GM23338 (cell line): Measurements from ENCODE around the gene DTNBP1. TPM values are rescaled to one million over a fixed set of nuclear protein-coding genes. Genes with fewer than 3 reads are reported as not detected.

ENCODE experiments used
- ATAC-seq: fragments of 200-7000 bp; cut with Tn5 transposase; 3 replicates; pipeline ENCODE4 v1.9.1; 2020
- DNase-seq: peaks from one replicate; pipeline ENCODE4 v3.0.0-alpha.2; 2015; ENCODE audit warnings: low spot score
- H2AFZ ChIP-seq: fragments of 200-600 bp; sonication (generic); 2 replicates; pipeline ENCODE4 v1.8.0; 2016; ENCODE audit warnings: antibody characterized with exemption, mild to moderate bottlenecking, moderate library complexity
- H3F3A ChIP-seq: fragments of 200-600 bp; sonication (generic); replicated peaks from 2 replicates; pipeline ENCODE4 v1.8.0; 2017; ENCODE audit warnings: antibody characterized with exemption, mixed run types, low read depth
- H3K27ac ChIP-seq: fragments of 200-600 bp; sonication (generic); 2 replicates; pipeline ENCODE4 v1.6.1; 2016; ENCODE audit warnings: low read depth
- H3K27me3 ChIP-seq: fragments of 200-600 bp; sonication (generic); 2 replicates; pipeline ENCODE4 v1.8.0; 2016; ENCODE audit warnings: mild to moderate bottlenecking, mixed run types, moderate library complexity; ENCODE audit not compliant: insufficient read depth
- H3K36me3 ChIP-seq: fragments of 200-600 bp; sonication (generic); 2 replicates; pipeline ENCODE4 v1.8.0; 2016; ENCODE audit warnings: mild to moderate bottlenecking; ENCODE audit not compliant: insufficient read depth
- H3K4me1 ChIP-seq: fragments of 200-600 bp; sonication (generic); 2 replicates; pipeline ENCODE4 v1.8.0; 2016; ENCODE audit warnings: mild to moderate bottlenecking, moderate library complexity; ENCODE audit not compliant: insufficient read depth
- H3K4me2 ChIP-seq: fragments of 200-600 bp; sonication (generic); 2 replicates; pipeline ENCODE4 v1.7.1; 2017; ENCODE audit warnings: mixed run types
- H3K4me3 ChIP-seq: fragments of 200-600 bp; sonication (generic); 2 replicates; pipeline ENCODE4 v1.6.1; 2016; ENCODE audit warnings: mixed run types
- H3K79me2 ChIP-seq: fragments of 200-600 bp; sonication (generic); replicated peaks from 2 replicates; pipeline ENCODE4 v1.8.0; 2017; ENCODE audit warnings: mild to moderate bottlenecking; ENCODE audit not compliant: insufficient read depth
- H3K9me2 ChIP-seq: fragments of 200-600 bp; sonication (generic); 2 replicates; pipeline ENCODE4 v1.8.0; 2017; ENCODE audit not compliant: insufficient read depth
- H4K20me1 ChIP-seq: fragments of 200-600 bp; sonication (generic); replicated peaks from 2 replicates; pipeline ENCODE4 v1.8.0; 2017; ENCODE audit warnings: mild to moderate bottlenecking; ENCODE audit not compliant: insufficient read depth
- H3K27ac Mint-ChIP-seq: 2 replicates; pipeline ENCODE4 v1.8.0; 2020; ENCODE audit warnings: inconsistent platforms, mild to moderate bottlenecking, moderate library complexity, mixed read lengths
- H3K27me3 Mint-ChIP-seq: 3 replicates; pipeline ENCODE4 v1.8.0; 2022; ENCODE audit warnings: low read depth, mild to moderate bottlenecking, moderate library complexity, mixed read lengths, inconsistent platforms; ENCODE audit not compliant: insufficient read depth, poor library complexity
- H3K36me3 Mint-ChIP-seq: 3 replicates; pipeline ENCODE4 v1.8.0; 2021; ENCODE audit warnings: low read depth, mild to moderate bottlenecking, inconsistent platforms, moderate library complexity, mixed read lengths
- H3K4me1 Mint-ChIP-seq: 3 replicates; pipeline ENCODE4 v1.8.0; 2020; ENCODE audit warnings: mild to moderate bottlenecking, inconsistent platforms, mixed read lengths
- H3K4me3 Mint-ChIP-seq: 3 replicates; pipeline ENCODE4 v1.8.0; 2021; ENCODE audit warnings: moderate library complexity, mild to moderate bottlenecking, inconsistent platforms, mixed read lengths
- H3K9me3 Mint-ChIP-seq: 3 replicates; pipeline ENCODE4 v1.8.0; 2020; ENCODE audit warnings: moderate library complexity, mild to moderate bottlenecking, inconsistent platforms, mixed read lengths
- CTCF ChIP-seq, 2 experiments: fragments of 200-600 bp in 1 of 2; sonication (generic) in 1 of 2; conservative IDR thresholded peaks; 2 replicates each; pipeline versions ENCODE4 v1.5.1 to v1.6.1; 2016 to 2017; ENCODE audit warnings: antibody characterized with exemption in 2 of 2, low read depth in 2 of 2, mild to moderate bottlenecking in 2 of 2, moderate library complexity in 1 of 2
- EZH2 ChIP-seq: fragments of 200-600 bp; sonication (generic); IDR thresholded peaks from one replicate; pipeline ENCODE4 v1.8.0; 2017; ENCODE audit warnings: antibody characterized with exemption, mild to moderate bottlenecking, low read depth; ENCODE audit not compliant: unreplicated experiment
- EZH2phosphoT487 ChIP-seq: fragments of 200-600 bp; sonication (generic); IDR thresholded peaks from one replicate; pipeline ENCODE4 v1.8.1; 2018; ENCODE audit warnings: antibody characterized with exemption; ENCODE audit not compliant: unreplicated experiment
- POLR2AphosphoS5 ChIP-seq: IDR thresholded peaks from 2 replicates; pipeline ENCODE4 v1.6.1; 2016; ENCODE audit warnings: antibody characterized with exemption, low read depth
- polyA plus RNA-seq: library from polyadenylated mRNA; unstranded; fragments of >200 nt; fragmentation: Nextera tagmentation; extraction: Ambion mirVana; gene quantifications from 2 replicates; pipeline ENCODE4 v1.2.1, GENCODE V29; 2016
- total RNA-seq: library from RNA; depleted of rRNA; stranded (reverse); fragments of >200 nt; shearing (Covaris generic); gene quantifications from 2 replicates; pipeline ENCODE4 v1.2.3, GENCODE V29; 2014
- TF ChIP-seq, protein P1 (sequence below): fragments of 250-450 bp; sonication (Bioruptor Pico); IDR thresholded peaks from 2 replicates; pipeline ENCODE4 v1.5.0; 2020; ENCODE audit warnings: mild to moderate bottlenecking, moderate library complexity

DTNBP1 gene
- total and polyA plus RNA-seq, 2 experiments from 2014 or later: 12.1 to 20.1 TPM

DNA sequence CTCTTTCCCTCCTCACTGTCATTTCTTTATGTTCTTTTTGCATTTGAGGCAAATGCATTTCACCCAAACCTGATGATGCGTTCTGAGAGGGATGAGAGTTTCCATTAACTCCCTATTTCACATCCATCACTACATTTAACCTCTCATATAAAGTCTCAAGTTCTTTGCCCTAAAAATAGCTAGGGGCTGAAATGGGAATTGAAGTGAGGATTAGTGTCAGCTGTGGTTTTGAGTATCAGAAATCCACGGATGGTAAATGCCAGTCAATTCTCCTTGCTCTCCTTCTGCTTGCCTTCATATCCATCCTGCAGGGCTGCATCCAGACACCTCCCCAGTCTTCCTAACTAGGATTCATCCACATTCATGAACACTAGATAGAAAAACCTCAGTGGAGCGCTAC lies 10.0 kb upstream of the DTNBP1 start (continued):
- TF ChIP-seq, protein P1, sequence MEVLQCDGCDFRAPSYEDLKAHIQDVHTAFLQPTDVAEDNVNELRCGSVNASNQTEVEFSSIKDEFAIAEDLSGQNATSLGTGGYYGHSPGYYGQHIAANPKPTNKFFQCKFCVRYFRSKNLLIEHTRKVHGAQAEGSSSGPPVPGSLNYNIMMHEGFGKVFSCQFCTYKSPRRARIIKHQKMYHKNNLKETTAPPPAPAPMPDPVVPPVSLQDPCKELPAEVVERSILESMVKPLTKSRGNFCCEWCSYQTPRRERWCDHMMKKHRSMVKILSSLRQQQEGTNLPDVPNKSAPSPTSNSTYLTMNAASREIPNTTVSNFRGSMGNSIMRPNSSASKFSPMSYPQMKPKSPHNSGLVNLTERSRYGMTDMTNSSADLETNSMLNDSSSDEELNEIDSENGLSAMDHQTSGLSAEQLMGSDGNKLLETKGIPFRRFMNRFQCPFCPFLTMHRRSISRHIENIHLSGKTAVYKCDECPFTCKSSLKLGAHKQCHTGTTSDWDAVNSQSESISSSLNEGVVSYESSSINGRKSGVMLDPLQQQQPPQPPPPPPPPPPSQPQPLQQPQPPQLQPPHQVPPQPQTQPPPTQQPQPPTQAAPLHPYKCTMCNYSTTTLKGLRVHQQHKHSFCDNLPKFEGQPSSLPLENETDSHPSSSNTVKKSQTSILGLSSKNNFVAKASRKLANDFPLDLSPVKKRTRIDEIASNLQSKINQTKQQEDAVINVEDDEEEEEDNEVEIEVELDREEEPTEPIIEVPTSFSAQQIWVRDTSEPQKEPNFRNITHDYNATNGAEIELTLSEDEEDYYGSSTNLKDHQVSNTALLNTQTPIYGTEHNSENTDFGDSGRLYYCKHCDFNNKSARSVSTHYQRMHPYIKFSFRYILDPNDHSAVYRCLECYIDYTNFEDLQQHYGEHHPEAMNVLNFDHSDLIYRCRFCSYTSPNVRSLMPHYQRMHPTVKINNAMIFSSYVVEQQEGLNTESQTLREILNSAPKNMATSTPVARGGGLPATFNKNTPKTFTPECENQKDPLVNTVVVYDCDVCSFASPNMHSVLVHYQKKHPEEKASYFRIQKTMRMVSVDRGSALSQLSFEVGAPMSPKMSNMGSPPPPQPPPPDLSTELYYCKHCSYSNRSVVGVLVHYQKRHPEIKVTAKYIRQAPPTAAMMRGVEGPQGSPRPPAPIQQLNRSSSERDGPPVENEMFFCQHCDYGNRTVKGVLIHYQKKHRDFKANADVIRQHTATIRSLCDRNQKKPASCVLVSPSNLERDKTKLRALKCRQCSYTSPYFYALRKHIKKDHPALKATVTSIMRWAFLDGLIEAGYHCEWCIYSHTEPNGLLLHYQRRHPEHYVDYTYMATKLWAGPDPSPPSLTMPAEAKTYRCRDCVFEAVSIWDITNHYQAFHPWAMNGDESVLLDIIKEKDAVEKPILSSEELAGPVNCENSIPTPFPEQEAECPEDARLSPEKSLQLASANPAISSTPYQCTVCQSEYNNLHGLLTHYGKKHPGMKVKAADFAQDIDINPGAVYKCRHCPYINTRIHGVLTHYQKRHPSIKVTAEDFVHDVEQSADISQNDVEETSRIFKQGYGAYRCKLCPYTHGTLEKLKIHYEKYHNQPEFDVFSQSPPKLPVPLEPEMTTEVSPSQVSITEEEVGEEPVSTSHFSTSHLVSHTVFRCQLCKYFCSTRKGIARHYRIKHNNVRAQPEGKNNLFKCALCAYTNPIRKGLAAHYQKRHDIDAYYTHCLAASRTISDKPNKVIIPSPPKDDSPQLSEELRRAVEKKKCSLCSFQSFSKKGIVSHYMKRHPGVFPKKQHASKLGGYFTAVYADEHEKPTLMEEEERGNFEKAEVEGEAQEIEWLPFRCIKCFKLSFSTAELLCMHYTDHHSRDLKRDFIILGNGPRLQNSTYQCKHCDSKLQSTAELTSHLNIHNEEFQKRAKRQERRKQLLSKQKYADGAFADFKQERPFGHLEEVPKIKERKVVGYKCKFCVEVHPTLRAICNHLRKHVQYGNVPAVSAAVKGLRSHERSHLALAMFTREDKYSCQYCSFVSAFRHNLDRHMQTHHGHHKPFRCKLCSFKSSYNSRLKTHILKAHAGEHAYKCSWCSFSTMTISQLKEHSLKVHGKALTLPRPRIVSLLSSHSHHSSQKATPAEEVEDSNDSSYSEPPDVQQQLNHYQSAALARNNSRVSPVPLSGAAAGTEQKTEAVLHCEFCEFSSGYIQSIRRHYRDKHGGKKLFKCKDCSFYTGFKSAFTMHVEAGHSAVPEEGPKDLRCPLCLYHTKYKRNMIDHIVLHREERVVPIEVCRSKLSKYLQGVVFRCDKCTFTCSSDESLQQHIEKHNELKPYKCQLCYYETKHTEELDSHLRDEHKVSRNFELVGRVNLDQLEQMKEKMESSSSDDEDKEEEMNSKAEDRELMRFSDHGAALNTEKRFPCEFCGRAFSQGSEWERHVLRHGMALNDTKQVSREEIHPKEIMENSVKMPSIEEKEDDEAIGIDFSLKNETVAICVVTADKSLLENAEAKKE (CRISPR knock-in tag): no peak
- TF ChIP-seq EZH2 (no peak), CTCF (conservative IDR thresholded peaks at IDR 0.05; ENCODE audit: low read depth in 2 of 2) (no peak)

- Histone ChIP-seq H3F3A (no peaks in the 10 kb centered on the region), H3K36me3 (no peaks in the 10 kb centered on the region), H3K27me3 (no peaks in the 10 kb centered on the region), H3K4me2 (no peak overlapping the region), H3K79me2 (no peaks in the 10 kb centered on the region), H2AFZ (no peak overlapping the region), H3K27ac (no peak overlapping the region), H3K4me3 (no peak overlapping the region), H4K20me1 (0 out of 2 replicates have a peak, but pooled peaks cover 4% of the 10 kb centered on the region), H3K9me2 (no peaks in the 10 kb centered on the region), H3K4me1 (peaks cover 12% of the 10 kb centered on the region)
- no peak overlapping the region for H3K27ac Mint-ChIP-seq
- TF ChIP-seq EZH2phosphoT487 (no peak), POLR2AphosphoS5 (no peak)
- H3K4me3 Mint-ChIP-seq: no peak overlapping the region
- H3K4me1 Mint-ChIP-seq: peaks cover 17% of the 10 kb centered on the region
- no peak for ATAC-seq
- DNase-seq: no peak
- H3K9me3 Mint-ChIP-seq: no peaks in the 10 kb centered on the region
- H3K27me3 Mint-ChIP-seq: peaks cover 2% of the 10 kb centered on the region
- no peaks in the 10 kb centered on the region for H3K36me3 Mint-ChIP-seq
Measured at GRCh38 chr6:15672291-15672690, 9.5 kb upstream of the DTNBP1 start.
